ENCODE results near the gene RHOA.

Gene RHOA

GRCh38 chr3:49389297-49389696 is 22.5 kb downstream of the RHOA start:
- TF ChIP-seq CTCF (conservative IDR thresholded peaks at IDR 0.05; ENCODE audit: low read depth): no peak
- ChIA-PET POLR2A (ENCODE audit: low non-redundant PET) (no interaction called here), CTCF (interaction anchor here (0.6 kb wide), 1 partner anchor 80 kb away, joined by 3 read pairs; no protein-coding TSS in a partner anchor)
- DNase-seq (ENCODE audit: low spot score): no peak
- peak overlapping the region; percentile 46 for H3K27ac ChIP-seq

- no peak for DNase-seq (ENCODE audit: low spot score)
- ChIA-PET CTCF (no interaction called here), POLR2A (ENCODE audit: low non-redundant PET) (no interaction called here)
- no peak for TF ChIP-seq CTCF (conservative IDR thresholded peaks at IDR 0.05; ENCODE audit: low read depth)
- H3K27ac ChIP-seq: peak overlapping the region; percentile 22; the same call in 1 of the 2 replicates
These were observed 23.4 kb downstream of the RHOA start for GRCh38 chr3:49388289-49388820.

- ChIA-PET POLR2A (ENCODE audit: low non-redundant PET) (interaction anchor here (0.7 kb wide), 1 partner anchor 10 kb away, joined by 9 read pairs; no protein-coding TSS in a partner anchor), CTCF (no interaction called here)
- peak overlapping the region; percentile 22; the same call in 1 of the 2 replicates for H3K27ac ChIP-seq
- DNase-seq (ENCODE audit: low spot score): no peak
- no peak for TF ChIP-seq CTCF (conservative IDR thresholded peaks at IDR 0.05; ENCODE audit: low read depth)
These were observed 24.1 kb downstream of the RHOA start for GRCh38 chr3:49387721-49388120.

GRCh38 chr3:49386056-49386756 is 25.6 kb downstream of the RHOA start:
- no peak for DNase-seq (ENCODE audit: low spot score)
- POLR2A ChIA-PET (ENCODE audit: low non-redundant PET): no interaction called here
- no peak for TF ChIP-seq CTCF (conservative IDR thresholded peaks at IDR 0.05; ENCODE audit: low read depth)
- CTCF ChIA-PET: no interaction called here
- H3K27ac ChIP-seq: no peak overlapping the region

GRCh38 chr3:49385617-49386016 is 26.2 kb downstream of the RHOA start:
- POLR2A ChIA-PET (ENCODE audit: low non-redundant PET): no interaction called here
- H3K27ac ChIP-seq: no peak overlapping the region
- TF ChIP-seq CTCF (conservative IDR thresholded peaks at IDR 0.05; ENCODE audit: low read depth): no peak
- no peak for DNase-seq (ENCODE audit: low spot score)
- CTCF ChIA-PET: no interaction called here

GRCh38 chr3:49383387-49383786 is 28.4 kb downstream of the RHOA start:
- H3K27ac ChIP-seq: peak overlapping the region; percentile 47
- TF ChIP-seq CTCF (conservative IDR thresholded peaks at IDR 0.05; ENCODE audit: low read depth): no peak
- CTCF ChIA-PET: no interaction called here
- POLR2A ChIA-PET (ENCODE audit: low non-redundant PET): no interaction called here
- DNase-seq (ENCODE audit: low spot score): no peak
